GM12874 (cell line): ENCODE measurements around the gene COL6A1.

ENCODE experiments used
- CTCF ChIP-seq: IDR thresholded peaks from 2 replicates; pipeline ENCODE4 v1.5.1; 2011; ENCODE audit warnings: low read depth, mild to moderate bottlenecking, control low read depth, low read length, moderate library complexity; ENCODE audit not compliant: insufficient read depth

Gene COL6A1

GRCh38 chr21:45979141-45979631, 2.4 kb upstream of the COL6A1 start:
- no peak for TF ChIP-seq CTCF

GRCh38 chr21:45979651-45980050, 1.9 kb upstream of the COL6A1 start:
- TF ChIP-seq CTCF = no peak

- no peak for TF ChIP-seq CTCF
Observed at GRCh38 chr21:45980271-45980670, 1.3 kb upstream of the COL6A1 start.

- no peak for TF ChIP-seq CTCF
Observed at GRCh38 chr21:45980697-45981096, 873 bp upstream of the COL6A1 start.

GRCh38 chr21:45982092-45982757, 655 bp downstream of the COL6A1 start:
- TF ChIP-seq CTCF = no peak

GRCh38 chr21:45982758-45983648, 1.4 kb downstream of the COL6A1 start:
- TF ChIP-seq CTCF = no peak

GRCh38 chr21:45983649-45983965, 2.0 kb downstream of the COL6A1 start:
- no peak for TF ChIP-seq CTCF
